Psoas muscle (tissue), 8 donors: ENCODE results near the gene ZBTB8OS. TPM values are rescaled to one million over a fixed set of nuclear protein-coding genes. Genes with fewer than 3 reads are reported as not detected.

ENCODE experiments used
- ATAC-seq, 4 donors: fragments of 200-7000 bp; cut with Tn5 transposase; one replicate each; pipeline ENCODE4 v1.9.1; 2020; ENCODE audit warnings: moderate library complexity in 3 of 4, mild to moderate bottlenecking in 2 of 4
- DNase-seq, 2 donors: peaks; one replicate each; pipeline ENCODE4 v3.0.0-alpha.2; 2020
- H3K27ac ChIP-seq: fragments of 200-600 bp; one replicate; pipeline ENCODE4 v1.8.0; 2022
- H3K27me3 ChIP-seq, 3 donors: fragments of 200-600 bp in 1 of 3; one replicate each; pipeline versions ENCODE4 v1.6.1 to v1.8.0; 2013 to 2022; ENCODE audit warnings: low read length in 2 of 3, mild to moderate bottlenecking in 2 of 3, moderate library complexity in 1 of 3; ENCODE audit not compliant: insufficient read depth in 3 of 3
- H3K36me3 ChIP-seq, 2 donors: fragments of 200-600 bp in 1 of 2; one replicate each; pipeline versions ENCODE4 v1.6.1 to v1.8.0; 2013 to 2022; ENCODE audit warnings: low read depth in 1 of 2, mild to moderate bottlenecking in 1 of 2, moderate library complexity in 1 of 2; ENCODE audit not compliant: insufficient read depth in 1 of 2
- H3K4me1 ChIP-seq: fragments of 200-600 bp; one replicate; pipeline ENCODE4 v1.8.0; 2022
- H3K4me3 ChIP-seq: fragments of 200-600 bp; one replicate; pipeline ENCODE4 v1.8.0; 2022; ENCODE audit warnings: mild to moderate bottlenecking
- H3K9me3 ChIP-seq: fragments of 200-600 bp; one replicate; pipeline ENCODE4 v1.8.0; 2022
- WGBS, 3 donors: extraction: QIAGEN DNeasy Blood & Tissue Kit; methylation state at CpG; one replicate each; pipeline versions ENCODE4 v1.1.6 to v1.1.7; 2013; 5-methylcytosine and 5-hydroxymethylcytosine counted together
- intact Hi-C, 2 donors: fragments of 100-400 bp; cut with DNase I; formaldehyde crosslinking; loops; one replicate each; pipeline versions ENCODE4 v1.11.0 to v1.14.2; 2022
- polyA plus RNA-seq, 3 donors: library from polyadenylated mRNA; stranded (reverse); fragments of 200-250 nt; gene quantifications; one replicate each; pipeline ENCODE4 v1.2.3, GENCODE V29; 2013
- total RNA-seq, 4 donors: library from RNA; stranded (reverse); fragmentation: NEBNext Ultra II Directional in 2 of 4; extraction: Animal tissue kit (Norgen Biotek cat#: 25700) in 2 of 4; gene quantifications; one replicate each; pipeline versions ENCODE4 v1.2.1 to v1.2.4, GENCODE V29; 2021 to 2023
- TF ChIP-seq, protein P1 (sequence below): fragments of 200-600 bp; IDR thresholded peaks from one replicate; pipeline ENCODE4 v1.8.0; 2022; ENCODE audit warnings: antibody characterized with exemption
- donor health status: healthy with polysubstance abuse.
- donor health status: DM: no; HTN: no; CAD: no; lungs with moderate emphysema.
- donor health status: Bipolar disorder and iron deficiency.
- donor health status: healthy.
- donor health status: DM: yes; HTN: yes; CAD: no.
- donor health status: DM: no; HTN: no; CAD: no.
- donor health status: DM: no; HTN: no; CAD: no.
- donor health status: DM: yes; HTN: yes; CAD: no.

The ZBTB8OS gene
- total and polyA plus RNA-seq, 7 donors: 25.3 to 76.4 (median 38.5) TPM

DNA sequence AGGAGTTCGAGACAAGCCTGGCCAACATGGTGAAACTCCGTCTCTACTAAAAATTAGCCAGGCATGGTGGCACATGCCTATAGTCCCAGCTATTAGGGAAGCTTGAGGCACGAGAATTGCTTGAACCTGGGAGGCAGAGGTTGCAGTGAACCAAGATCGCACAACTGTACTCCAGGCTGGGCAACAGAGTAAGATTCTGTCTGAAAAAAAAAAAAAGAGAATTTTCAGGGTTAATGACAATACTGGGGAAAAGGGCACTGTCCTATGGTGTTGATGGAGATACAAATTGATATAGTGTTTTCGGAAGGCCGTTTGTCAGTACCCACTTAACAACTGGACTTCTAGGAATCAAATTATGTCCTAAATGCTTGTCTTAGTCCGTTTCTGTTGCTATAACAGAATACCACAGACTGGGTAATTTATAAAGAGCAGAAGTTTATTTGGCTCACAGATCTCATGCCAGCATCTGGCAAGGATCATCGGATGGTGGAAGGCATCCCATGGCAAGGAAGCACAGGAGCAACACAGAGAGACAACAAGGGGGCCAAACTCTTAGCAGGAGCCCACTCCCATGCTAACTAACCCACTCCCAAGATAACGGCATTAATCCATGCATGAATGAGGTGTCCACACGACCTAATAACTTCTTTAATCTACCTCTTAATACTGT lies 69.9 kb downstream of the ZBTB8OS start:
- ATAC-seq (no peak), DNase-seq (no peak)
- TF ChIP-seq, protein P1, sequence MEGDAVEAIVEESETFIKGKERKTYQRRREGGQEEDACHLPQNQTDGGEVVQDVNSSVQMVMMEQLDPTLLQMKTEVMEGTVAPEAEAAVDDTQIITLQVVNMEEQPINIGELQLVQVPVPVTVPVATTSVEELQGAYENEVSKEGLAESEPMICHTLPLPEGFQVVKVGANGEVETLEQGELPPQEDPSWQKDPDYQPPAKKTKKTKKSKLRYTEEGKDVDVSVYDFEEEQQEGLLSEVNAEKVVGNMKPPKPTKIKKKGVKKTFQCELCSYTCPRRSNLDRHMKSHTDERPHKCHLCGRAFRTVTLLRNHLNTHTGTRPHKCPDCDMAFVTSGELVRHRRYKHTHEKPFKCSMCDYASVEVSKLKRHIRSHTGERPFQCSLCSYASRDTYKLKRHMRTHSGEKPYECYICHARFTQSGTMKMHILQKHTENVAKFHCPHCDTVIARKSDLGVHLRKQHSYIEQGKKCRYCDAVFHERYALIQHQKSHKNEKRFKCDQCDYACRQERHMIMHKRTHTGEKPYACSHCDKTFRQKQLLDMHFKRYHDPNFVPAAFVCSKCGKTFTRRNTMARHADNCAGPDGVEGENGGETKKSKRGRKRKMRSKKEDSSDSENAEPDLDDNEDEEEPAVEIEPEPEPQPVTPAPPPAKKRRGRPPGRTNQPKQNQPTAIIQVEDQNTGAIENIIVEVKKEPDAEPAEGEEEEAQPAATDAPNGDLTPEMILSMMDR: no peak
- no peaks in the 10 kb centered on the region for H3K4me1 ChIP-seq
- no peak overlapping the region for H3K4me3 ChIP-seq
- intact Hi-C loops: no loop called here
- H3K27me3 ChIP-seq: no peaks in the 10 kb centered on the region
- WGBS, 3 donors: 69 to 78% (median 73%) methylated on average over 10 of the region's 10 CpGs
- no peak overlapping the region for H3K27ac ChIP-seq
- no peaks in the 10 kb centered on the region for H3K36me3 ChIP-seq
- H3K9me3 ChIP-seq: no peaks in the 10 kb centered on the region

Other genes starting within 250 kb of the ZBTB8OS start
- gene ZBTB8B, start 185.5 kb downstream of the ZBTB8OS start, total RNA-seq: not detected
- under 1 TPM in 2 of 3 donors, not detected in 1; under 0.01 TPM for gene ZBTB8B, start 185.5 kb downstream of the ZBTB8OS start, polyA plus RNA-seq
- 1 to 10 TPM; 2.3 to 3.6 (median 2.9) TPM for gene ZBTB8A, start 111.1 kb downstream of the ZBTB8OS start, total RNA-seq
- gene ZBTB8A, start 111.1 kb downstream of the ZBTB8OS start, polyA plus RNA-seq: 1 to 10 TPM; 1.6 to 2.5 (median 2.0) TPM
- 10 to 100 TPM; 66.3 to 87.8 (median 85.1) TPM for gene RBBP4, start 658 bp upstream of the ZBTB8OS start, total RNA-seq
- 10 to 100 TPM; 29.5 to 59.7 (median 46.6) TPM for gene RBBP4, start 658 bp upstream of the ZBTB8OS start, polyA plus RNA-seq
- gene SYNC, start 52.2 kb upstream of the ZBTB8OS start, total RNA-seq: 10 to 100 TPM; 40.4 to 82.5 (median 54.4) TPM
- 10 to 100 TPM; 46.1 to 74.7 (median 49.1) TPM for gene SYNC, start 52.2 kb upstream of the ZBTB8OS start, polyA plus RNA-seq
- gene YARS1, start 166.8 kb upstream of the ZBTB8OS start, total RNA-seq: 10 to 100 TPM; 36.9 to 90.2 (median 72.4) TPM
- gene YARS1, start 166.8 kb upstream of the ZBTB8OS start, polyA plus RNA-seq: 100 to 1,000 TPM in 1 of 3 donors, 10 to 100 TPM in 2; 43.0 to 114 (median 90.9) TPM
- 10 to 100 TPM in 3 of 4 donors, 1 to 10 TPM in 1; 9.7 to 18.1 (median 12.9) TPM for gene S100PBP, start 167.1 kb upstream of the ZBTB8OS start, total RNA-seq
- 1 to 10 TPM; 3.9 to 7.7 (median 4.5) TPM for gene S100PBP, start 167.1 kb upstream of the ZBTB8OS start, polyA plus RNA-seq
- 100 to 1,000 TPM in 1 of 4 donors, 10 to 100 TPM in 3; 72.8 to 184 (median 86.6) TPM for gene FNDC5, start 220.4 kb upstream of the ZBTB8OS start, total RNA-seq
- gene FNDC5, start 220.4 kb upstream of the ZBTB8OS start, polyA plus RNA-seq: 100 to 1,000 TPM in 1 of 3 donors, 10 to 100 TPM in 2; 73.3 to 176 (median 91.6) TPM
- not detected for gene HPCA, start 235.9 kb upstream of the ZBTB8OS start, total RNA-seq
- under 1 TPM in 1 of 3 donors, not detected in 2; 0.22 TPM for gene HPCA, start 235.9 kb upstream of the ZBTB8OS start, polyA plus RNA-seq